GM12864 (cell line): ENCODE results near the gene TEX29.

Source experiments
- DNase-seq: peaks from one replicate; pipeline ENCODE4 v3.0.0-alpha.2; 2011; ENCODE audit warnings: low read depth
- H3K4me3 ChIP-seq: 2 replicates; pipeline ENCODE4 v1.5.1; 2011; ENCODE audit warnings: mild to moderate bottlenecking, low read depth, low read length, control low read depth
- CTCF ChIP-seq: IDR thresholded peaks from 2 replicates; pipeline ENCODE4 v1.5.1; 2011; ENCODE audit warnings: low read depth, mild to moderate bottlenecking, moderate library complexity, low read length, control low read depth, inconsistent platforms; ENCODE audit errors: missing control alignments

The TEX29 gene

GRCh38 chr13:111339366-111340143 is 19.1 kb downstream of the TEX29 start:
- no peak overlapping the region for H3K4me3 ChIP-seq
- no peak for TF ChIP-seq CTCF
- no peak for DNase-seq

- no peak overlapping the region for H3K4me3 ChIP-seq
- TF ChIP-seq CTCF, result no peak
- DNase-seq, result no peak
Observed at GRCh38 chr13:111341886-111342285, 21.4 kb downstream of the TEX29 start.

- no peak overlapping the region for H3K4me3 ChIP-seq
- no peak for TF ChIP-seq CTCF
- DNase-seq, result no peak
Observed at GRCh38 chr13:111342721-111343120, 22.3 kb downstream of the TEX29 start.

GRCh38 chr13:111343186-111343805 is 22.9 kb downstream of the TEX29 start:
- no peak for TF ChIP-seq CTCF
- no peak for DNase-seq
- H3K4me3 ChIP-seq, result no peak overlapping the region

GRCh38 chr13:111344471-111345191 is 24.2 kb downstream of the TEX29 start:
- H3K4me3 ChIP-seq, result no peak overlapping the region
- peak; percentile 28 for TF ChIP-seq CTCF
- no peak for DNase-seq

GRCh38 chr13:111345682-111346081 is 25.2 kb downstream of the TEX29 start:
- DNase-seq, result no peak
- no peak overlapping the region for H3K4me3 ChIP-seq
- no peak for TF ChIP-seq CTCF
